NCI-H524 treated with DMSO at 0.1 percent for 48 hours (cell line): ENCODE data around the gene GRIP1.
"Not testable (repeated sequence)": the region's sequence is repeated elsewhere in the genome, so short reads cannot be mapped to it uniquely, and the experiment has no call there.

Experiments used
- DNase-seq: peaks from one replicate; lab custom pipeline; 2025; lab: John Stamatoyannopoulos, UW

The GRIP1 gene

GRCh38 chr12:66516561-66516960, 162.3 kb downstream of the GRIP1 start:
- DNase-seq = no peak

GRCh38 chr12:66516133-66516532, 162.7 kb downstream of the GRIP1 start:
- no peak for DNase-seq

- DNase-seq = no peak
Observed at GRCh38 chr12:66514581-66514980, 164.3 kb downstream of the GRIP1 start.

- no peak for DNase-seq
Observed at GRCh38 chr12:66508025-66508424, 170.9 kb downstream of the GRIP1 start.

- no peak for DNase-seq
Observed at GRCh38 chr12:66503746-66504145, 175.1 kb downstream of the GRIP1 start.

GRCh38 chr12:66502911-66503310, 176.0 kb downstream of the GRIP1 start:
- DNase-seq = no peak

- no peak for DNase-seq
Observed at GRCh38 chr12:66500841-66501240, 178.0 kb downstream of the GRIP1 start.

- DNase-seq = no peak
Observed at GRCh38 chr12:66500091-66500490, 178.8 kb downstream of the GRIP1 start.

GRCh38 chr12:66499000-66499399, 179.9 kb downstream of the GRIP1 start:
- DNase-seq = no peak

- DNase-seq = not testable (repeated sequence)
Observed at GRCh38 chr12:66498059-66498458, 180.8 kb downstream of the GRIP1 start.

GRCh38 chr12:66497008-66497897, 181.6 kb downstream of the GRIP1 start:
- no peak for DNase-seq

- no peak for DNase-seq
Observed at GRCh38 chr12:66496595-66496994, 182.3 kb downstream of the GRIP1 start.

- DNase-seq = no peak
Observed at GRCh38 chr12:66495709-66496108, 183.2 kb downstream of the GRIP1 start.

- no peak for DNase-seq
Observed at GRCh38 chr12:66493819-66494218, 185.1 kb downstream of the GRIP1 start.

GRCh38 chr12:66491853-66492252, 187.0 kb downstream of the GRIP1 start:
- no peak for DNase-seq

GRCh38 chr12:66482351-66483203, 196.3 kb downstream of the GRIP1 start:
- no peak for DNase-seq

- no peak for DNase-seq
Observed at GRCh38 chr12:66467932-66468331, 210.9 kb downstream of the GRIP1 start.

- DNase-seq = no peak
Observed at GRCh38 chr12:66461331-66461730, 217.5 kb downstream of the GRIP1 start.

GRCh38 chr12:66459944-66460482, 218.9 kb downstream of the GRIP1 start:
- no peak for DNase-seq

GRCh38 chr12:66456612-66457011, 222.3 kb downstream of the GRIP1 start:
- DNase-seq = no peak

GRCh38 chr12:66453844-66454243, 225.0 kb downstream of the GRIP1 start:
- DNase-seq = no peak

GRCh38 chr12:66453120-66453519, 225.8 kb downstream of the GRIP1 start:
- no peak for DNase-seq

GRCh38 chr12:66449531-66449930, 229.3 kb downstream of the GRIP1 start:
- DNase-seq = no peak
